GM12874 (cell line): ENCODE data around the gene TPX2.

Experiments
- CTCF ChIP-seq: IDR thresholded peaks from 2 replicates; pipeline ENCODE4 v1.5.1; 2011; ENCODE audit warnings: low read depth, mild to moderate bottlenecking, control low read depth, low read length, moderate library complexity; ENCODE audit not compliant: insufficient read depth

The TPX2 gene

GRCh38 chr20:31836853-31837608 is 97.9 kb downstream of the TPX2 start:
- no peak for TF ChIP-seq CTCF

- TF ChIP-seq CTCF = no peak
Measured at GRCh38 chr20:31837896-31838397, 98.9 kb downstream of the TPX2 start.

- no peak for TF ChIP-seq CTCF
Measured at GRCh38 chr20:31838646-31839292, 99.7 kb downstream of the TPX2 start.

- no peak for TF ChIP-seq CTCF
Measured at GRCh38 chr20:31839782-31840487, 100.8 kb downstream of the TPX2 start.

- TF ChIP-seq CTCF = no peak
Measured at GRCh38 chr20:31840906-31841816, 102.1 kb downstream of the TPX2 start.

GRCh38 chr20:31841928-31842327 is 102.8 kb downstream of the TPX2 start:
- TF ChIP-seq CTCF = no peak
